Sigmoid colon (tissue), 7 donors: Measurements from ENCODE around the gene ACP2. TPM values are rescaled to one million over a fixed set of nuclear protein-coding genes. Genes with fewer than 3 reads are reported as not detected.
A peak's percentile ranks its signal among the peaks of the same experiment; 100 is the strongest.

Experiments
- DNase-seq: peaks from one replicate; pipeline ENCODE4 v3.0.0-alpha.2; 2019
- H3K27ac ChIP-seq, 4 donors: fragments of 200-600 bp; sonication (generic); one replicate each; pipeline ENCODE4 v1.5.1; 2016 to 2019; ENCODE audit warnings: mild to moderate bottlenecking in 1 of 4
- H3K27me3 ChIP-seq, 3 donors: fragments of 200-600 bp; sonication (generic); one replicate each; pipeline ENCODE4 v1.5.1; 2019; ENCODE audit warnings: mild to moderate bottlenecking in 1 of 3
- H3K36me3 ChIP-seq, 4 donors: fragments of 200-600 bp; sonication (generic); one replicate each; pipeline ENCODE4 v1.5.1; 2016 to 2019
- H3K4me1 ChIP-seq, 4 donors: fragments of 200-600 bp; sonication (generic); one replicate each; pipeline ENCODE4 v1.5.1; 2017 to 2019
- H3K4me3 ChIP-seq, 4 donors: fragments of 200-600 bp; sonication (generic); one replicate each; pipeline ENCODE4 v1.5.1; 2017 to 2019; ENCODE audit warnings: mild to moderate bottlenecking in 2 of 4, moderate library complexity in 1 of 4
- H3K9me3 ChIP-seq, 4 donors: fragments of 200-600 bp in 3 of 4; sonication (generic) in 3 of 4; one replicate each; pipeline versions ENCODE4 v1.5.1 to v1.6.1; 2013 to 2019
- CTCF ChIP-seq, 4 experiments: fragments of 450-650 bp in 3 of 4; fragments of 200-600 bp in 1 of 4; IDR thresholded peaks; one replicate each; pipeline ENCODE4 v1.5.1; 2016 to 2019; ENCODE audit warnings: antibody characterized with exemption in 4 of 4, mild to moderate bottlenecking in 3 of 4, moderate library complexity in 2 of 4
- EP300 ChIP-seq, 4 donors: sonication (generic); formaldehyde crosslinking; IDR thresholded peaks; one replicate each; pipeline ENCODE4 v1.6.1; 2017; ENCODE audit warnings: antibody characterized with exemption in 4 of 4
- POLR2A ChIP-seq, 2 donors: fragments of 450-650 bp; IDR thresholded peaks; one replicate each; pipeline ENCODE4 v1.6.1; 2016; ENCODE audit warnings: antibody characterized with exemption in 2 of 2, mild to moderate bottlenecking in 2 of 2, moderate library complexity in 2 of 2
- POLR2AphosphoS5 ChIP-seq, 4 donors: sonication (generic); formaldehyde crosslinking; IDR thresholded peaks; one replicate each; pipeline ENCODE4 v1.6.1; 2017; ENCODE audit warnings: antibody characterized with exemption in 4 of 4
- WGBS, 2 donors: extraction: QIAGEN DNeasy Blood & Tissue Kit; methylation state at CpG; one replicate each; pipeline ENCODE4 v1.1.7; 2013; 5-methylcytosine and 5-hydroxymethylcytosine counted together
- intact Hi-C: fragments of 100-400 bp; cut with DNase I; formaldehyde crosslinking; loops from one replicate; pipeline ENCODE4 v1.15.1; 2023
- polyA plus RNA-seq, 3 donors: library from polyadenylated mRNA; stranded (reverse); fragments of 200-250 nt; gene quantifications; one replicate each; pipeline ENCODE4 v1.2.3, GENCODE V29; 2013
- total RNA-seq, 4 donors: library from RNA; depleted of rRNA; stranded (reverse); fragments of >200 nt; gene quantifications; one replicate each; pipeline ENCODE4 v1.1.0, GENCODE V29; 2016
- donor health status: healthy with polysubstance abuse.
- donor health status: Bipolar disorder and iron deficiency.
- donor health status: healthy.

ACP2 gene
- total and polyA plus RNA-seq, 7 donors = 15.6 to 54.0 (median 31.0) TPM

- H3K27ac ChIP-seq = no peak overlapping the region
- TF ChIP-seq EP300 (IDR thresholded peaks at IDR 0.05) (no peak), POLR2AphosphoS5 (IDR thresholded peaks at IDR 0.05) (no peak), POLR2A (IDR thresholded peaks at IDR 0.05) (no peak), CTCF (IDR thresholded peaks at IDR 0.05) (no peak)
- H3K27me3 ChIP-seq = no peaks in the 10 kb centered on the region
- no peaks in the 10 kb centered on the region for H3K9me3 ChIP-seq
- DNase-seq = peak; percentile 50
- H3K4me1 ChIP-seq = peaks cover 0 to 24% (median 23%) of the 10 kb centered on the region in 4 donors
- intact Hi-C loops = loop anchor here (5.0 kb wide), 1 partner anchor 133 kb away; the partner anchor contains the start of gene SLC39A13
- WGBS, 2 donors = 95 to 96% methylated on average over 28 of the region's 28 CpGs
- no peak overlapping the region for H3K4me3 ChIP-seq
- peaks cover 30 to 58% (median 52%) of the 10 kb centered on the region in 4 donors for H3K36me3 ChIP-seq
Measured at GRCh38 chr11:47274495-47275235, 26.1 kb upstream of the ACP2 start.

GRCh38 chr11:47272706-47273105 lies 24.1 kb upstream of the ACP2 start:
- DNase-seq = no peak
- intact Hi-C loops = loop anchor here (5.0 kb wide), 1 partner anchor 135 kb away; the partner anchor contains the start of gene SLC39A13
- no peak for TF ChIP-seq EP300 (IDR thresholded peaks at IDR 0.05)
- TF ChIP-seq CTCF (IDR thresholded peaks at IDR 0.05) = no peak
- TF ChIP-seq POLR2AphosphoS5 (IDR thresholded peaks at IDR 0.05) = no peak
- TF ChIP-seq POLR2A (IDR thresholded peaks at IDR 0.05) = no peak
- Histone ChIP-seq H3K4me1 (peaks cover 0 to 40% (median 38%) of the 10 kb centered on the region in 4 donors), H3K4me3 (no peak overlapping the region), H3K27me3 (no peaks in the 10 kb centered on the region), H3K36me3 (peaks cover 18 to 38% (median 34%) of the 10 kb centered on the region in 4 donors), H3K27ac (peak overlapping the region in 1 of 4 donors; percentile 95), H3K9me3 (no peaks in the 10 kb centered on the region)
- 0% methylated on average over 1 of the region's 1 CpG for WGBS, 2 donors

- Histone ChIP-seq H3K4me1 (peaks cover 0 to 40% (median 38%) of the 10 kb centered on the region in 4 donors), H3K27ac (peak overlapping the region; percentile 95 to 98 (median 96)), H3K36me3 (peaks cover 17 to 32% (median 28%) of the 10 kb centered on the region in 4 donors), H3K9me3 (no peaks in the 10 kb centered on the region), H3K4me3 (no peak overlapping the region), H3K27me3 (no peaks in the 10 kb centered on the region)
- no peak for DNase-seq
- 30 to 50% methylated on average over 11 of the region's 11 CpGs for WGBS, 2 donors
- TF ChIP-seq EP300 (IDR thresholded peaks at IDR 0.05) (no peak), POLR2AphosphoS5 (IDR thresholded peaks at IDR 0.05) (no peak), POLR2A (IDR thresholded peaks at IDR 0.05) (no peak), CTCF (IDR thresholded peaks at IDR 0.05) (no peak)
- intact Hi-C loops = loop anchor here (2.0 to 5.0 kb wide), 2 partner anchors 95 to 135 kb away; partner anchors contain the start of genes ARFGAP2 and SLC39A13
Measured at GRCh38 chr11:47271961-47272661, 23.5 kb upstream of the ACP2 start.

- Histone ChIP-seq H3K27ac (peak overlapping the region; percentile 95 to 98 (median 96)), H3K27me3 (no peaks in the 10 kb centered on the region), H3K4me1 (peaks cover 0 to 40% (median 38%) of the 10 kb centered on the region in 4 donors), H3K36me3 (peaks cover 11 to 24% (median 20%) of the 10 kb centered on the region in 4 donors), H3K9me3 (no peaks in the 10 kb centered on the region), H3K4me3 (peak overlapping the region in 3 of 4 donors; percentile 77 to 94 (median 90))
- intact Hi-C loops = loop anchor here (2.0 to 5.0 kb wide), 2 partner anchors 95 to 136 kb away; partner anchors contain the start of genes ARFGAP2 and SLC39A13
- TF ChIP-seq CTCF (IDR thresholded peaks at IDR 0.05) (no peak), POLR2A (IDR thresholded peaks at IDR 0.05) (no peak), EP300 (IDR thresholded peaks at IDR 0.05) (no peak), POLR2AphosphoS5 (IDR thresholded peaks at IDR 0.05) (no peak)
- WGBS, 2 donors = 44 to 50% methylated on average over 4 of the region's 4 CpGs
- DNase-seq = no peak
Measured at GRCh38 chr11:47271328-47271727, 22.7 kb upstream of the ACP2 start.
